Measurements from ENCODE around the gene DERL2.

DERL2 gene

DNA sequence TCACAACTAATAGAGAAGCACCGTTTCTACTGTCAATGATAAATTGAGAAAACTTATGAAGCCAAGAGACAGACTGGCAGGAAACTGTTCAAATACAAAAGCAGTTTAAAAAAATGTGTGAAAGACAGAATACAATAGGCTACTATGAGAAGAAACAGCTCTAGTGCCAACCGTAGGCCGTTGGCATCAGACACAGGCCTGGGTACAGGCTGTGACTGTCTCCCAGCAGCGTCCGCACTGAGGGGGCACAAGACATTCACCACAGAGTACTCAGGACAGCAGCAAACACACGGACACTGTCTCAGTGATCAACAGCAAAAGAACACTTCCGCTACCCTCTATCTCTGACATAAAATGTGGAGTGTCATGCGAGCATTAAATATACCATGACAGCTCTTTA is 39.2 kb downstream of the DERL2 start:
- TF ChIP-seq, protein P1, sequence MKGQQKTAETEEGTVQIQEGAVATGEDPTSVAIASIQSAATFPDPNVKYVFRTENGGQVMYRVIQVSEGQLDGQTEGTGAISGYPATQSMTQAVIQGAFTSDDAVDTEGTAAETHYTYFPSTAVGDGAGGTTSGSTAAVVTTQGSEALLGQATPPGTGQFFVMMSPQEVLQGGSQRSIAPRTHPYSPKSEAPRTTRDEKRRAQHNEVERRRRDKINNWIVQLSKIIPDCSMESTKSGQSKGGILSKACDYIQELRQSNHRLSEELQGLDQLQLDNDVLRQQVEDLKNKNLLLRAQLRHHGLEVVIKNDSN (IDR thresholded peaks at IDR 0.05) = no peak
- no peak for TF ChIP-seq MAX (IDR thresholded peaks at IDR 0.05)
- TF ChIP-seq YY1 (IDR thresholded peaks at IDR 0.05; ENCODE audit: low read depth) = no peak
- no peak for TF ChIP-seq TEAD4 (IDR thresholded peaks at IDR 0.05)
- TF ChIP-seq EGR1 (IDR thresholded peaks at IDR 0.05) = no peak
- TF ChIP-seq EP300 (IDR thresholded peaks at IDR 0.05; ENCODE audit: borderline replicate concordance) = no peak
- no peak for TF ChIP-seq ZBTB7A (IDR thresholded peaks at IDR 0.05; ENCODE audit: low read depth)
- no peak for TF ChIP-seq RAD21 (IDR thresholded peaks at IDR 0.05; ENCODE audit: low read depth)
- no peak for TF ChIP-seq TAF1 (IDR thresholded peaks at IDR 0.05; ENCODE audit: low read depth)
- TF ChIP-seq CEBPB (IDR thresholded peaks at IDR 0.05) = no peak
- TF ChIP-seq REST (IDR thresholded peaks at IDR 0.05; ENCODE audit: low read depth) = no peak
- TF ChIP-seq CREB1 (IDR thresholded peaks at IDR 0.05; ENCODE audit: low read depth) = no peak
- TF ChIP-seq TCF12 (IDR thresholded peaks at IDR 0.05; ENCODE audit: low read depth) = no peak
- TF ChIP-seq FOXM1 (IDR thresholded peaks at IDR 0.05; ENCODE audit: borderline replicate concordance, low read depth) = no peak
- no peak for TF ChIP-seq NFIC (IDR thresholded peaks at IDR 0.05)

DNA sequence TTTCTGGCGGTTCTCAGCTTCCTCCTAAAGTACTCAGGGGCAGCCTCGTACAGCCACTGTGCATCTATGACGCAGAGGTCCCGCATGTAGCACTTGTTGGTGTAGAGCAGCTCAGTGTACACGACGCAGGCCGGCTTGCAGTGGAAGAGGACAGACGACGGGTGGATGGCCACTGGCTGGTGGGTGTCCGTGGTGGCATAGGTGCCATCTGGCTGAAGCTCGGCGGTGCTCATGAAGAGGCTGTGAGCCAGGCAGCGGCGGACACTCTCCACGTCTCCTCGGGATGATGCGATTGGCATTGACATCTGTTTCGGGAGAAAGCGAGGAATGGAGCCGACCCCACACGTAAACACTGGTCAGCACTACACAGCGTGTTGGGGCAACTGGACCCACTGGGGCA is 41.8 kb downstream of the DERL2 start:
- no peak for TF ChIP-seq REST (IDR thresholded peaks at IDR 0.05; ENCODE audit: low read depth)
- no peak for TF ChIP-seq TEAD4 (IDR thresholded peaks at IDR 0.05)
- TF ChIP-seq YY1 (IDR thresholded peaks at IDR 0.05; ENCODE audit: low read depth) = no peak
- TF ChIP-seq NFIC (IDR thresholded peaks at IDR 0.05) = no peak
- no peak for TF ChIP-seq MAX (IDR thresholded peaks at IDR 0.05)
- TF ChIP-seq EGR1 (IDR thresholded peaks at IDR 0.05) = no peak

DNA sequence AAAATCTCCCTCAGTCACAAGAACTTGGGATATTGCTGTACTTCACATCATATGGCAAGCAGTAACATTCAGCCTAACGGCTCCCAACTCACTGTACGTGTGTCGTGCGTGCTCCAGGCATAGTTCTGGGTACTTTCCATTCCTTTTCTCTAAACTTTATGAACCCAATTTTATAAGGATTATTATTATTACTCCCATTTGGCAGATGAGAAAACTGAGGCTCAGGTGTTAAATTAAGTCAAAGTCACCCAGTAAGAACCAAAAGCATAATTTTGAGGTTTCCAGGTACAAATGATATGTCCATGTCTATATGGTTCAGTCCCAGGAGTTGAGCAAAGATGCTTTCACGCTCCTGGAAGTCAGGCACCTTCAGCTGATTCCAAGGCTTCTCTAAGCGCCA is 42.2 kb downstream of the DERL2 start:
- TF ChIP-seq MAX (IDR thresholded peaks at IDR 0.05) (no peak), CREB1 (IDR thresholded peaks at IDR 0.05; ENCODE audit: low read depth) (no peak)

- TF ChIP-seq YY1 (IDR thresholded peaks at IDR 0.05; ENCODE audit: low read depth) (no peak), TEAD4 (IDR thresholded peaks at IDR 0.05) (no peak), CREB1 (IDR thresholded peaks at IDR 0.05; ENCODE audit: low read depth) (no peak), EGR1 (IDR thresholded peaks at IDR 0.05) (no peak), FOXM1 (IDR thresholded peaks at IDR 0.05; ENCODE audit: borderline replicate concordance, low read depth) (no peak), MAX (IDR thresholded peaks at IDR 0.05) (no peak)
- TF ChIP-seq, protein P1 (IDR thresholded peaks at IDR 0.05) = no peak
Measured at GRCh38 chr17:5439446-5439764, 46.6 kb downstream of the DERL2 start.

DNA sequence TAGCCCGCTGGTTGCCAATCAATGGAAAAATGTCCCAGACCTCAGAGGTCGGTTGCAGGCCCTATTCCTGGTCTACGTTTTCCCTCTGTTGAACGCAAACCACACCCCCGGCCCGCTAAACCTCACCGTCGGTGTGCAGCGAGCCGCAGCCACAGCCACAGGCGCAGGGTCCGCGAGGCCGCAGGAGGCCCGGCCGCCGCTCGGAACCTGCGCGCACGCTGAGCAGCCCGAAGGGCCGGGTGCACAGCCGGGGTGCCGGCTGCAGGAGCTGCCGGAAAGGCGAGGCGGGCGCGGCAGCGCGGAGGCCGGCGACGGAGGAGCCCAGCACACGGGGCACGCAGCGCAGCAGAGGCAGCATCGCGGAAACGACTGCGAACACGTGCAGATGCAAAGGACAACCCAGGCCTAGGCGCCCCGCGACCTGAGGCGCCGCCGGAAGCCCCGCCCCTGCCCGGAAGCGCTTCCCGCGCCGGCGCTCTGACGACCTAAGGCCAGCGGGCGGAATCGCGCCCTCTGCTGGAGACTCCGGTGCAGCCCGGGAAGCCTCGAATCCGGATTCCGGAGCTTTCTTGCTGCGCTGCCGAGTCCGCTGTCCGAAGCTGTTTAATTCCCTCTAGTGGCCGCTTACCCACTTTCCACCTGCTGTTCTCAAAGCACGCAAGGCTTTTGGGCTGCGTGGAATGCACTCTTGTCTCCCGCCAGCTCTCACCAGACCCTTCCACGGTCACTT is 47.1 kb downstream of the DERL2 start, which contains the start of gene C1QBP:
TSS of gene C1QBP (minus strand) at position 440 of the 730 bp plus-strand sequence. CDS start at position 358, 82 bp downstream.
- no peak for TF ChIP-seq TEAD4 (IDR thresholded peaks at IDR 0.05)
- no peak for TF ChIP-seq REST (IDR thresholded peaks at IDR 0.05; ENCODE audit: low read depth)
- TF ChIP-seq RAD21 (IDR thresholded peaks at IDR 0.05; ENCODE audit: low read depth) = peak; percentile 54
- no peak for TF ChIP-seq EGR1 (IDR thresholded peaks at IDR 0.05)
- TF ChIP-seq TCF12 (IDR thresholded peaks at IDR 0.05; ENCODE audit: low read depth) = no peak
- TF ChIP-seq FOXM1 (IDR thresholded peaks at IDR 0.05; ENCODE audit: borderline replicate concordance, low read depth) = no peak
- TF ChIP-seq NFIC (IDR thresholded peaks at IDR 0.05) = no peak
- no peak for TF ChIP-seq ZBTB7A (IDR thresholded peaks at IDR 0.05; ENCODE audit: low read depth)
- no peak for TF ChIP-seq YY1 (IDR thresholded peaks at IDR 0.05; ENCODE audit: low read depth)
- no peak for TF ChIP-seq CREB1 (IDR thresholded peaks at IDR 0.05; ENCODE audit: low read depth)
- peak; percentile 62 for TF ChIP-seq TAF1 (IDR thresholded peaks at IDR 0.05; ENCODE audit: low read depth)
- TF ChIP-seq, protein P1 (IDR thresholded peaks at IDR 0.05) = no peak
- TF ChIP-seq CEBPB (IDR thresholded peaks at IDR 0.05) = no peak
- TF ChIP-seq MAX (IDR thresholded peaks at IDR 0.05) = peak; percentile 97
- no peak for TF ChIP-seq EP300 (IDR thresholded peaks at IDR 0.05; ENCODE audit: borderline replicate concordance)

Measured in Ishikawa (cell line).